Measurements from ENCODE around the gene HOXA3. TPM values are rescaled to one million over a fixed set of nuclear protein-coding genes. Genes with fewer than 3 reads are reported as not detected.

HOXA3 gene
- total RNA-seq, 1 experiment from 2014 or later, result not detected

DNA sequence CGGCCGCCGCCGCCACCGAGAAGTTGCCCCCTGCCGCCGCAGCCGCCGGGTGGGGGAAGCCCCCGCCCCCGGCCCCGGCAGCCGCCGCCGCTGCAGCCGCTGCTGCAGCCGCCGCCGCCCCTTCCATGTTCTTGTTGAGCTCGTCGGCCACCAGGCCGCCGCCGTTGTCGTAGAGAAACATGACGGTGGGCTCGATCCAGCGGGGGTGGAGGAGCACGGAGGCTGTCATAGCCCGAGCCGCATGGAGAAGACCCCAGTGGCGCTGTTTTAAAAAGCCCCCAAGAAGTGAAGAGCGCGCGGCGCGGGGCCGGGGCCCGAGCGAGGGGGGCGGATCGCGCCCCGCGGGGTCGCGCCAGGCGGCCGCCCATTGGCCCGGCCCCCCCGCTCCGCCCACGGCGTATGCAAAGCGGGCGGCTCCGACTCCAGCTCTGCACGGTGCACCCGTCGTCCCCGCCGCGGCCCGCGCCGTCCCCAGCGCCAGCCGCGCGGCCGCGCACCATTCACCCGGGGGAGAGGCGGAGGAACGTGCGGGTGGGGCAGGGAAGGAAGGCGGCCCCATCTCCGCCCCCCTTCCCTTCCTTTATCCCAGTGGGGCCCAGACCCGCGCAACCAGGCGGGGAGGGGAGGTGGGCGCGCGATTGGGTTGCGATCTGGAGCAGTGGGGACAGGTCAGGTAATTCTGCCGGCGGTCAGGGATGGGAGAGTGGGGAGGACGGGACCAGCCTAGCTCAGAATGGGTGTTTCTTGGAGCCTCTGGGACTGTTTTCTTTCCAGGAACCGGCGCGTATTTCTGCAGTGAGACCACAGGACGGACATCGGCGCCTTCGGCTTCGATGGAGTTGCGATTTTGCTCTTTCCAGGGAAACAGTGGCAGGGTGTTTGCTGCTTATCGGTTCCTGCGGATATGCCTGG lies 47.7 kb upstream of the HOXA3 start, which contains the start of gene HOXA13:
Gene HOXA13 (minus strand): TSS at position 243 of the 912 bp plus-strand sequence. CDS start 14 bp downstream, at position 229.
- Mint-ChIP-seq H3K27me3 (ENCODE audit: low read depth) (peaks cover 96% of the 10 kb centered on the region), H3K36me3 (no peaks in the 10 kb centered on the region), H3K9me3 (no peaks in the 10 kb centered on the region), H3K4me1 (peaks cover 26% of the 10 kb centered on the region), H3K4me3 (peak within 1 kb of the TSS; percentile 71), H3K27ac (no peak within 1 kb of the TSS)
- TF ChIP-seq ZNF423 (CRISPR knock-in tag; IDR thresholded peaks at IDR 0.05), result peak; percentile 48; the same call in 1 of the 2 replicates
- TF ChIP-seq GABPB1 (CRISPR knock-in tag; IDR thresholded peaks at IDR 0.05), result no peak
- TF ChIP-seq, protein P1, sequence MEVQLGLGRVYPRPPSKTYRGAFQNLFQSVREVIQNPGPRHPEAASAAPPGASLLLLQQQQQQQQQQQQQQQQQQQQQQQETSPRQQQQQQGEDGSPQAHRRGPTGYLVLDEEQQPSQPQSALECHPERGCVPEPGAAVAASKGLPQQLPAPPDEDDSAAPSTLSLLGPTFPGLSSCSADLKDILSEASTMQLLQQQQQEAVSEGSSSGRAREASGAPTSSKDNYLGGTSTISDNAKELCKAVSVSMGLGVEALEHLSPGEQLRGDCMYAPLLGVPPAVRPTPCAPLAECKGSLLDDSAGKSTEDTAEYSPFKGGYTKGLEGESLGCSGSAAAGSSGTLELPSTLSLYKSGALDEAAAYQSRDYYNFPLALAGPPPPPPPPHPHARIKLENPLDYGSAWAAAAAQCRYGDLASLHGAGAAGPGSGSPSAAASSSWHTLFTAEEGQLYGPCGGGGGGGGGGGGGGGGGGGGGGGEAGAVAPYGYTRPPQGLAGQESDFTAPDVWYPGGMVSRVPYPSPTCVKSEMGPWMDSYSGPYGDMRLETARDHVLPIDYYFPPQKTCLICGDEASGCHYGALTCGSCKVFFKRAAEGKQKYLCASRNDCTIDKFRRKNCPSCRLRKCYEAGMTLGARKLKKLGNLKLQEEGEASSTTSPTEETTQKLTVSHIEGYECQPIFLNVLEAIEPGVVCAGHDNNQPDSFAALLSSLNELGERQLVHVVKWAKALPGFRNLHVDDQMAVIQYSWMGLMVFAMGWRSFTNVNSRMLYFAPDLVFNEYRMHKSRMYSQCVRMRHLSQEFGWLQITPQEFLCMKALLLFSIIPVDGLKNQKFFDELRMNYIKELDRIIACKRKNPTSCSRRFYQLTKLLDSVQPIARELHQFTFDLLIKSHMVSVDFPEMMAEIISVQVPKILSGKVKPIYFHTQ (CRISPR knock-in tag; IDR thresholded peaks at IDR 0.05), result no peak
- TF ChIP-seq, protein P2, sequence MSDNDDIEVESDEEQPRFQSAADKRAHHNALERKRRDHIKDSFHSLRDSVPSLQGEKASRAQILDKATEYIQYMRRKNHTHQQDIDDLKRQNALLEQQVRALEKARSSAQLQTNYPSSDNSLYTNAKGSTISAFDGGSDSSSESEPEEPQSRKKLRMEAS (CRISPR knock-in tag; IDR thresholded peaks at IDR 0.05), result no peak
- TF ChIP-seq ZNF263 (CRISPR knock-in tag; IDR thresholded peaks at IDR 0.05; ENCODE audit: low read depth), result no peak
- no peak for TF ChIP-seq GTF2I (CRISPR knock-in tag; conservative IDR thresholded peaks at IDR 0.05)
- TF ChIP-seq, protein P3, sequence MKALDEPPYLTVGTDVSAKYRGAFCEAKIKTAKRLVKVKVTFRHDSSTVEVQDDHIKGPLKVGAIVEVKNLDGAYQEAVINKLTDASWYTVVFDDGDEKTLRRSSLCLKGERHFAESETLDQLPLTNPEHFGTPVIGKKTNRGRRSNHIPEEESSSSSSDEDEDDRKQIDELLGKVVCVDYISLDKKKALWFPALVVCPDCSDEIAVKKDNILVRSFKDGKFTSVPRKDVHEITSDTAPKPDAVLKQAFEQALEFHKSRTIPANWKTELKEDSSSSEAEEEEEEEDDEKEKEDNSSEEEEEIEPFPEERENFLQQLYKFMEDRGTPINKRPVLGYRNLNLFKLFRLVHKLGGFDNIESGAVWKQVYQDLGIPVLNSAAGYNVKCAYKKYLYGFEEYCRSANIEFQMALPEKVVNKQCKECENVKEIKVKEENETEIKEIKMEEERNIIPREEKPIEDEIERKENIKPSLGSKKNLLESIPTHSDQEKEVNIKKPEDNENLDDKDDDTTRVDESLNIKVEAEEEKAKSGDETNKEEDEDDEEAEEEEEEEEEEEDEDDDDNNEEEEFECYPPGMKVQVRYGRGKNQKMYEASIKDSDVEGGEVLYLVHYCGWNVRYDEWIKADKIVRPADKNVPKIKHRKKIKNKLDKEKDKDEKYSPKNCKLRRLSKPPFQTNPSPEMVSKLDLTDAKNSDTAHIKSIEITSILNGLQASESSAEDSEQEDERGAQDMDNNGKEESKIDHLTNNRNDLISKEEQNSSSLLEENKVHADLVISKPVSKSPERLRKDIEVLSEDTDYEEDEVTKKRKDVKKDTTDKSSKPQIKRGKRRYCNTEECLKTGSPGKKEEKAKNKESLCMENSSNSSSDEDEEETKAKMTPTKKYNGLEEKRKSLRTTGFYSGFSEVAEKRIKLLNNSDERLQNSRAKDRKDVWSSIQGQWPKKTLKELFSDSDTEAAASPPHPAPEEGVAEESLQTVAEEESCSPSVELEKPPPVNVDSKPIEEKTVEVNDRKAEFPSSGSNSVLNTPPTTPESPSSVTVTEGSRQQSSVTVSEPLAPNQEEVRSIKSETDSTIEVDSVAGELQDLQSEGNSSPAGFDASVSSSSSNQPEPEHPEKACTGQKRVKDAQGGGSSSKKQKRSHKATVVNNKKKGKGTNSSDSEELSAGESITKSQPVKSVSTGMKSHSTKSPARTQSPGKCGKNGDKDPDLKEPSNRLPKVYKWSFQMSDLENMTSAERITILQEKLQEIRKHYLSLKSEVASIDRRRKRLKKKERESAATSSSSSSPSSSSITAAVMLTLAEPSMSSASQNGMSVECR (CRISPR knock-in tag; IDR thresholded peaks at IDR 0.05; ENCODE audit: borderline replicate concordance), result no peak
- CTCF ChIA-PET, result interaction anchor here (0.9 to 2.5 kb wide), 10 partner anchors 9 to 894 kb away, joined by 3 to 20 read pairs (median 5); partner anchors contain the start of genes HIBADH and HOXA5
- POLR2A ChIA-PET, result interaction anchor here (0.7 to 1.4 kb wide), 3 partner anchors 12 to 49 kb away, joined by 3 read pairs; no protein-coding TSS in a partner anchor
- DNase-seq (ENCODE audit: low spot score), result no peak
- ATAC-seq, result peak; percentile 41

DNA sequence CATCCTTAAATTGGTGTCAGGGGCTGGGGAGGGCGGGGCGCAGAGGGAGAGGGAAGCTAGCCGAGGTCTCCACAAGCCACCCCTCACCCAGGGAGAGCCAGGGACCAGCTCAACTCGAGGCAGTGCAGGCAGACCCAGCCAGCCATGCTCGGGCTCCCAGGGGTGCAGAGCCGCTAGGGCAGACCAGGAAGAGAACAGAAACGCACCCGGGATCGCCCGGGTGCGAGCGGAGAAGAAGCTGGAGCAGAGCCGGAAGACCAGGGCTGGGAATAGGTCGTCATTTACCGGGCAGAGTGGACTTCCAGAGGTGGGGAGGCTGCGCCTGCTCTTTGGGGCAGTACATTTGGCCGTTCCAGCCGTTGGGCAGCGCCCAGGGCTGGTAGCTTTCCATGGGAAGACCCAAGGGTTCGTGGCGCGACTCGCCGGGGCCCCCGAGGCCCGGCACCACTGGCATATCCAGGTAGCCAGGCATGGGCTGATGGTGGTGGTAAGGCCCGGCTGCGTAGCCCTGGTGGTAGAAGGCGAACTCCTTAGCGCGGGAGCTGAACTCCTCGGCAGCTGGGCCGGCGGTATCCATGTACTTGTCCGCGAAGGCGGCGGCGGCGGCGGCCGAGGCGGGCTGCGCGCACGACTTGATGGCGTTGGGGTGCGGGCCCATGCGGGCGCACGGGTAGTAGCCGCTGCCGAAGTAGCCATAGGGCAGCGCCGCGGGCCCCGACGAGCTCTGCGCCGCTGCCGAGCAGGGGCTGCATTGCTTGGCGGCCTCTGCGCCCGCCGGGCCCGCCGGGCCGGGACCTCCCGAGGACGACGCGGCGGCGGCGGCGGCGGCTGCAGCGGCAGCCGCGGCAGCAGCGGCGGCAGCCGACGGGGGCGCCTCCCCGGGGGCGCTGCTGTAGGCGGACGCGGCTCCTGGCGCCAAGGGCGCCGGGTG lies 46.8 kb upstream of the HOXA3 start:
- H3K4me3 Mint-ChIP-seq, result peak overlapping the region; percentile 52
- TF ChIP-seq TCF7 (CRISPR knock-in tag; IDR thresholded peaks at IDR 0.05; ENCODE audit: low read depth), result no peak
- no peak for TF ChIP-seq RELA (CRISPR knock-in tag; IDR thresholded peaks at IDR 0.05; ENCODE audit: borderline replicate concordance)
- TF ChIP-seq EMX1 (CRISPR knock-in tag; IDR thresholded peaks at IDR 0.05), result no peak
- no peak for TF ChIP-seq CREB1 (CRISPR knock-in tag; IDR thresholded peaks at IDR 0.05)
- TF ChIP-seq SMAD3 (CRISPR knock-in tag; IDR thresholded peaks at IDR 0.05; ENCODE audit: borderline replicate concordance), result no peak
- TF ChIP-seq, protein P4, sequence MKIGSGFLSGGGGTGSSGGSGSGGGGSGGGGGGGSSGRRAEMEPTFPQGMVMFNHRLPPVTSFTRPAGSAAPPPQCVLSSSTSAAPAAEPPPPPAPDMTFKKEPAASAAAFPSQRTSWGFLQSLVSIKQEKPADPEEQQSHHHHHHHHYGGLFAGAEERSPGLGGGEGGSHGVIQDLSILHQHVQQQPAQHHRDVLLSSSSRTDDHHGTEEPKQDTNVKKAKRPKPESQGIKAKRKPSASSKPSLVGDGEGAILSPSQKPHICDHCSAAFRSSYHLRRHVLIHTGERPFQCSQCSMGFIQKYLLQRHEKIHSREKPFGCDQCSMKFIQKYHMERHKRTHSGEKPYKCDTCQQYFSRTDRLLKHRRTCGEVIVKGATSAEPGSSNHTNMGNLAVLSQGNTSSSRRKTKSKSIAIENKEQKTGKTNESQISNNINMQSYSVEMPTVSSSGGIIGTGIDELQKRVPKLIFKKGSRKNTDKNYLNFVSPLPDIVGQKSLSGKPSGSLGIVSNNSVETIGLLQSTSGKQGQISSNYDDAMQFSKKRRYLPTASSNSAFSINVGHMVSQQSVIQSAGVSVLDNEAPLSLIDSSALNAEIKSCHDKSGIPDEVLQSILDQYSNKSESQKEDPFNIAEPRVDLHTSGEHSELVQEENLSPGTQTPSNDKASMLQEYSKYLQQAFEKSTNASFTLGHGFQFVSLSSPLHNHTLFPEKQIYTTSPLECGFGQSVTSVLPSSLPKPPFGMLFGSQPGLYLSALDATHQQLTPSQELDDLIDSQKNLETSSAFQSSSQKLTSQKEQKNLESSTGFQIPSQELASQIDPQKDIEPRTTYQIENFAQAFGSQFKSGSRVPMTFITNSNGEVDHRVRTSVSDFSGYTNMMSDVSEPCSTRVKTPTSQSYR (CRISPR knock-in tag; IDR thresholded peaks at IDR 0.05), result no peak
- TF ChIP-seq, protein P5, sequence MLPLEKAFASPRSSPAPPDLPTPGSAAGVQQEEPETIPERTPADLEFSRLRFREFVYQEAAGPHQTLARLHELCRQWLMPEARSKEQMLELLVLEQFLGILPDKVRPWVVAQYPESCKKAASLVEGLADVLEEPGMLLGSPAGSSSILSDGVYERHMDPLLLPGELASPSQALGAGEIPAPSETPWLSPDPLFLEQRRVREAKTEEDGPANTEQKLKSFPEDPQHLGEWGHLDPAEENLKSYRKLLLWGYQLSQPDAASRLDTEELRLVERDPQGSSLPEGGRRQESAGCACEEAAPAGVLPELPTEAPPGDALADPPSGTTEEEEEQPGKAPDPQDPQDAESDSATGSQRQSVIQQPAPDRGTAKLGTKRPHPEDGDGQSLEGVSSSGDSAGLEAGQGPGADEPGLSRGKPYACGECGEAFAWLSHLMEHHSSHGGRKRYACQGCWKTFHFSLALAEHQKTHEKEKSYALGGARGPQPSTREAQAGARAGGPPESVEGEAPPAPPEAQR (CRISPR knock-in tag; IDR thresholded peaks at IDR 0.05), result no peak
- TF ChIP-seq ZNF263 (CRISPR knock-in tag; IDR thresholded peaks at IDR 0.05; ENCODE audit: low read depth), result no peak
- TF ChIP-seq, protein P6, sequence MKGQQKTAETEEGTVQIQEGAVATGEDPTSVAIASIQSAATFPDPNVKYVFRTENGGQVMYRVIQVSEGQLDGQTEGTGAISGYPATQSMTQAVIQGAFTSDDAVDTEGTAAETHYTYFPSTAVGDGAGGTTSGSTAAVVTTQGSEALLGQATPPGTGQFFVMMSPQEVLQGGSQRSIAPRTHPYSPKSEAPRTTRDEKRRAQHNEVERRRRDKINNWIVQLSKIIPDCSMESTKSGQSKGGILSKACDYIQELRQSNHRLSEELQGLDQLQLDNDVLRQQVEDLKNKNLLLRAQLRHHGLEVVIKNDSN (CRISPR knock-in tag; IDR thresholded peaks at IDR 0.05), result no peak
- TF ChIP-seq, protein P7, sequence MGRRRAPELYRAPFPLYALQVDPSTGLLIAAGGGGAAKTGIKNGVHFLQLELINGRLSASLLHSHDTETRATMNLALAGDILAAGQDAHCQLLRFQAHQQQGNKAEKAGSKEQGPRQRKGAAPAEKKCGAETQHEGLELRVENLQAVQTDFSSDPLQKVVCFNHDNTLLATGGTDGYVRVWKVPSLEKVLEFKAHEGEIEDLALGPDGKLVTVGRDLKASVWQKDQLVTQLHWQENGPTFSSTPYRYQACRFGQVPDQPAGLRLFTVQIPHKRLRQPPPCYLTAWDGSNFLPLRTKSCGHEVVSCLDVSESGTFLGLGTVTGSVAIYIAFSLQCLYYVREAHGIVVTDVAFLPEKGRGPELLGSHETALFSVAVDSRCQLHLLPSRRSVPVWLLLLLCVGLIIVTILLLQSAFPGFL (CRISPR knock-in tag; IDR thresholded peaks at IDR 0.05; ENCODE audit: borderline replicate concordance), result no peak
- no peak overlapping the region for H3K27ac Mint-ChIP-seq
- peaks cover 24% of the 10 kb centered on the region for H3K4me1 Mint-ChIP-seq
- DNase-seq (ENCODE audit: low spot score), result peak; percentile 55
- CTCF ChIA-PET, result interaction anchor here (0.9 to 2.5 kb wide), 10 partner anchors 10 to 895 kb away, joined by 3 to 20 read pairs (median 5); partner anchors contain the start of genes HIBADH and HOXA5
- H3K36me3 Mint-ChIP-seq, result no peaks in the 10 kb centered on the region
- no peaks in the 10 kb centered on the region for H3K9me3 Mint-ChIP-seq
- H3K27me3 Mint-ChIP-seq (ENCODE audit: low read depth), result peaks cover 96% of the 10 kb centered on the region
- POLR2A ChIA-PET, result interaction anchor here (1.1 to 1.4 kb wide), 2 partner anchors 11 to 50 kb away, joined by 3 read pairs; no protein-coding TSS in a partner anchor
- peak; percentile 40 for ATAC-seq

All from WTC11 (cell line).